HepG2 (cell line): Measurements from ENCODE around the gene NDUFB6. TPM values are rescaled to one million over a fixed set of nuclear protein-coding genes. Genes with fewer than 3 reads are reported as not detected.
A peak's percentile ranks its signal among the peaks of the same experiment; 100 is the strongest.

ENCODE experiments used
- GTF2F1 ChIP-seq: fragments of 150-350 bp; IDR thresholded peaks from 2 replicates; pipeline ENCODE4 v1.6.1; 2014; ENCODE audit warnings: low read length
- KIAA2018 ChIP-seq: sonication (generic); formaldehyde crosslinking; IDR thresholded peaks from 2 replicates; pipeline ENCODE4 v1.5.0; 2020; ENCODE audit warnings: mild to moderate bottlenecking, missing genetic modification reagents, borderline replicate concordance
- MAZ ChIP-seq, 2 experiments: sonication (generic) in 1 of 2; formaldehyde crosslinking in 1 of 2; IDR thresholded peaks; 2 replicates each; pipeline versions ENCODE4 v1.5.0 to v1.6.1; 2012 to 2020; ENCODE audit warnings: low read depth in 2 of 2, mild to moderate bottlenecking in 2 of 2, borderline replicate concordance in 1 of 2, improper control_type of control experiment in 1 of 2, low read length in 1 of 2, missing genetic modification reagents in 1 of 2, moderate library complexity in 1 of 2
- MEIS1 ChIP-seq: sonication (generic); formaldehyde crosslinking; IDR thresholded peaks from 2 replicates; pipeline ENCODE4 v1.9.0; 2021; ENCODE audit warnings: mild to moderate bottlenecking, missing genetic modification reagents, moderate library complexity, borderline replicate concordance
- ZNF18 ChIP-seq: sonication (generic); formaldehyde crosslinking; IDR thresholded peaks from 2 replicates; pipeline ENCODE4 v1.8.0; 2022; ENCODE audit warnings: mild to moderate bottlenecking, missing genetic modification reagents; ENCODE audit not compliant: insufficient replicate concordance
- ZNF276 ChIP-seq: sonication (generic); formaldehyde crosslinking; IDR thresholded peaks from 2 replicates; pipeline ENCODE4 v1.4.0; 2020; ENCODE audit warnings: mild to moderate bottlenecking, low read depth, missing genetic modification reagents
- ZNF30 ChIP-seq: sonication (generic); formaldehyde crosslinking; IDR thresholded peaks from 2 replicates; pipeline ENCODE4 v1.5.0; 2020; ENCODE audit warnings: mild to moderate bottlenecking, missing genetic modification reagents
- ZNF512 ChIP-seq: sonication (generic); formaldehyde crosslinking; IDR thresholded peaks from 2 replicates; pipeline ENCODE4 v1.4.0; 2020; ENCODE audit warnings: mild to moderate bottlenecking, missing genetic modification reagents
- ZNF616 ChIP-seq: sonication (generic); formaldehyde crosslinking; IDR thresholded peaks from 2 replicates; pipeline ENCODE4 v1.5.0; 2020; ENCODE audit warnings: low read depth, mild to moderate bottlenecking, missing genetic modification reagents
- ZNF749 ChIP-seq: sonication (generic); formaldehyde crosslinking; IDR thresholded peaks from 2 replicates; pipeline ENCODE4 v1.8.0; 2022; ENCODE audit warnings: mild to moderate bottlenecking, missing genetic modification reagents, moderate library complexity, borderline replicate concordance
- ZSCAN5A ChIP-seq: sonication (generic); formaldehyde crosslinking; IDR thresholded peaks from 2 replicates; pipeline ENCODE4 v1.8.0; 2022; ENCODE audit warnings: mild to moderate bottlenecking, missing genetic modification reagents, borderline replicate concordance
- polyA plus RNA-seq, 8 experiments: library from polyadenylated mRNA; depleted of rRNA in 3 of 8; stranded (reverse) in 7 of 8; unstranded in 1 of 8; fragments of >200 nt; fragmentation: Illumina TruSeq in 4 of 8; extraction: Trizol in 4 of 8; gene quantifications; 2 replicates each; pipeline versions ENCODE4 v1.2.1 to v1.2.3, GENCODE V29; 2011 to 2016; ENCODE audit warnings: low read depth in 4 of 8, missing spikeins in 1 of 8, mixed read lengths in 1 of 8; ENCODE audit not compliant: insufficient read depth in 1 of 8
- total RNA-seq, 5 experiments: library from RNA; depleted of rRNA; stranded (reverse); fragments of >200 nt; fragmentation: Illumina TruSeq; extraction: Trizol; gene quantifications; 2 replicates each; pipeline ENCODE4 v1.2.3, GENCODE V29; 2016; ENCODE audit warnings: low read depth in 1 of 5

Gene NDUFB6
- total and polyA plus RNA-seq, 2 of the 13 experiments (the other 11 are each of a cell fraction or from before 2014, with no cell fraction given) = 31.2 to 81.9 TPM

- no peak for TF ChIP-seq KIAA2018
- TF ChIP-seq ZNF749 (CRISPR knock-in tag) = no peak
- TF ChIP-seq ZNF276 (CRISPR knock-in tag) = peak; percentile 93; the same call in 1 of the 2 replicates
- TF ChIP-seq ZNF616 (CRISPR knock-in tag) = no peak
- TF ChIP-seq GTF2F1 = no peak
- no peak for TF ChIP-seq ZSCAN5A
- no peak for TF ChIP-seq ZNF18 (CRISPR knock-in tag)
- TF ChIP-seq ZNF512 = no peak
- no peak for TF ChIP-seq ZNF30 (CRISPR knock-in tag)
- peak; percentile 64; the same call in 1 of the 2 replicates for TF ChIP-seq MEIS1
- peak; percentile 80; the same call in 1 of the 2 replicates for TF ChIP-seq MAZ (IDR thresholded peaks at IDR 0.05; ENCODE audit: borderline replicate concordance, low read depth, low read length)
- peak; percentile 71; the same call in 1 of the 2 replicates for TF ChIP-seq MAZ (CRISPR knock-in tag; IDR thresholded peaks at IDR 0.05; ENCODE audit: low read depth)
Measured at GRCh38 chr9:32552172-32552872, 20.6 kb downstream of the NDUFB6 start, which contains the start of the genes SMIM27 and TOPORS (continued).
